IMR-90 (cell line): ENCODE results near the gene LRRC56. TPM values are rescaled to one million over a fixed set of nuclear protein-coding genes. Genes with fewer than 3 reads are reported as not detected.

Source experiments
- ATAC-seq: fragments of 200-7000 bp; cut with Tn5 transposase; 2 replicates; pipeline ENCODE4 v1.9.1; 2020; ENCODE audit warnings: low read depth, mild to moderate bottlenecking, moderate library complexity
- BruUV-seq: library from RNA; stranded (reverse); fragments of 400-500 nt; replicated peaks from 2 replicates; lab custom pipeline; 2021; lab: Mats Ljungman, UMichigan
- CTCF ChIA-PET: fragments of 300-600 bp; formaldehyde crosslinking; extraction: SDS; loops from one replicate; lab custom pipeline; 2021; ENCODE audit warnings: antibody characterized with exemption; lab: Yijun Ruan, JAX
- POLR2A ChIA-PET: fragments of 300-600 bp; sonication (Branson Sonifier 250); formaldehyde crosslinking; loops from one replicate; lab custom pipeline; 2022; ENCODE audit warnings: antibody characterized with exemption; ENCODE audit not compliant: unreplicated experiment; lab: Charles Lee
- DNase-seq: peaks from one replicate; pipeline ENCODE4 v3.0.0; 2013
- H2AFZ ChIP-seq: replicated peaks from 2 replicates; pipeline ENCODE3; 2013; ENCODE audit warnings: low read length, mild to moderate bottlenecking; ENCODE audit not compliant: poor library complexity
- H2AK5ac ChIP-seq: 2 replicates; pipeline ENCODE4 v1.6.1; 2013; ENCODE audit warnings: low read depth, low read length, inconsistent platforms
- H2AK9ac ChIP-seq: replicated peaks from 2 replicates; pipeline ENCODE3; 2013; ENCODE audit warnings: mild to moderate bottlenecking, low read depth, low read length, moderate library complexity; ENCODE audit not compliant: poor library complexity
- H2BK120ac ChIP-seq: 2 replicates; pipeline ENCODE4 v1.6.1; 2013; ENCODE audit warnings: low read depth, low read length, inconsistent platforms
- H2BK15ac ChIP-seq: 3 replicates; pipeline ENCODE4 v1.6.1; 2013; ENCODE audit warnings: low read depth, low read length, inconsistent platforms
- H2BK20ac ChIP-seq: 2 replicates; pipeline ENCODE4 v1.6.1; 2013; ENCODE audit warnings: low read depth, mild to moderate bottlenecking, inconsistent platforms, low read length, moderate library complexity
- H2BK5ac ChIP-seq: 2 replicates; pipeline ENCODE4 v1.6.1; 2013; ENCODE audit warnings: mild to moderate bottlenecking, low read depth, low read length, inconsistent platforms; ENCODE audit not compliant: poor library complexity, severe bottlenecking
- H3K14ac ChIP-seq: replicated peaks from 2 replicates; pipeline ENCODE4 v1.6.1; 2013; ENCODE audit warnings: low read depth, low read length, inconsistent platforms
- H3K18ac ChIP-seq: 2 replicates; pipeline ENCODE4 v1.6.1; 2013; ENCODE audit warnings: low read depth, low read length, control low read depth
- H3K23ac ChIP-seq: 2 replicates; pipeline ENCODE4 v1.6.1; 2013; ENCODE audit warnings: low read depth, low read length, inconsistent platforms
- H3K27ac ChIP-seq: 2 replicates; pipeline ENCODE4 v1.5.1; 2013; ENCODE audit warnings: mild to moderate bottlenecking, control low read depth, low read length; ENCODE audit not compliant: insufficient read depth
- H3K27me3 ChIP-seq: 2 replicates; pipeline ENCODE4 v1.6.1; 2013; ENCODE audit warnings: low read length; ENCODE audit not compliant: control insufficient read depth, insufficient read depth
- H3K36me3 ChIP-seq: 2 replicates; pipeline ENCODE4 v1.6.1; 2013; ENCODE audit warnings: low read length, mixed read lengths; ENCODE audit not compliant: control insufficient read depth, insufficient read depth
- H3K4ac ChIP-seq: 2 replicates; pipeline ENCODE4 v1.6.1; 2013; ENCODE audit warnings: low read depth, low read length, inconsistent platforms
- H3K4me1 ChIP-seq: 2 replicates; pipeline ENCODE4 v1.6.1; 2013; ENCODE audit warnings: low read length, mixed read lengths; ENCODE audit not compliant: control insufficient read depth, insufficient read depth
- H3K4me2 ChIP-seq: 2 replicates; pipeline ENCODE4 v1.6.1; 2013; ENCODE audit warnings: low read depth, mild to moderate bottlenecking, control low read depth, low read length, moderate library complexity
- H3K4me3 ChIP-seq: 2 replicates; pipeline ENCODE4 v1.5.1; 2013; ENCODE audit warnings: low read depth, mild to moderate bottlenecking, control low read depth, low read length, moderate library complexity; ENCODE audit not compliant: insufficient read depth
- H3K56ac ChIP-seq: 2 replicates; pipeline ENCODE4 v1.6.1; 2013; ENCODE audit warnings: low read length, inconsistent platforms; ENCODE audit not compliant: insufficient read depth; ENCODE audit errors: extremely low read depth
- H3K79me1 ChIP-seq, 2 experiments: 2 replicates each; pipeline ENCODE4 v1.6.1; 2013; ENCODE audit warnings: low read length in 2 of 2, inconsistent platforms in 1 of 2, low read depth in 1 of 2
- H3K9ac ChIP-seq: 2 replicates; pipeline ENCODE4 v1.6.1; 2013; ENCODE audit warnings: low read depth, low read length, control low read depth
- H3K9me1 ChIP-seq: 2 replicates; pipeline ENCODE4 v1.6.1; 2013; ENCODE audit warnings: low read length, inconsistent platforms; ENCODE audit not compliant: insufficient read depth
- H3K9me3 ChIP-seq: 2 replicates; pipeline ENCODE4 v1.6.1; 2013; ENCODE audit warnings: low read length; ENCODE audit not compliant: control insufficient read depth, insufficient read depth
- H4K20me1 ChIP-seq: 2 replicates; pipeline ENCODE4 v1.6.1; 2013; ENCODE audit warnings: low read length, inconsistent platforms; ENCODE audit not compliant: insufficient read depth
- H4K5ac ChIP-seq: 2 replicates; pipeline ENCODE4 v1.6.1; 2013; ENCODE audit warnings: mild to moderate bottlenecking, low read depth, low read length, control low read depth
- H4K8ac ChIP-seq, 2 experiments: 2 replicates each; pipeline ENCODE4 v1.6.1; 2013; ENCODE audit warnings: low read depth in 2 of 2, low read length in 2 of 2, control low read depth in 1 of 2, inconsistent platforms in 1 of 2
- H4K91ac ChIP-seq: 2 replicates; pipeline ENCODE4 v1.6.1; 2013; ENCODE audit warnings: low read depth, low read length, inconsistent platforms; ENCODE audit not compliant: insufficient read depth
- CEBPB ChIP-seq: IDR thresholded peaks from 2 replicates; pipeline ENCODE4 v1.6.1; 2012; ENCODE audit warnings: low read depth, low read length, improper control_type of control experiment
- CHD1 ChIP-seq: IDR thresholded peaks from 2 replicates; pipeline ENCODE4 v1.6.1; 2012; ENCODE audit warnings: low read depth, low read length, improper control_type of control experiment
- FOS ChIP-seq: fragments of 150-350 bp; IDR thresholded peaks from 2 replicates; pipeline ENCODE4 v1.6.1; 2016; ENCODE audit warnings: low read depth, low read length
- MAZ ChIP-seq: IDR thresholded peaks from 2 replicates; pipeline ENCODE4 v1.6.1; 2012; ENCODE audit warnings: low read depth, mild to moderate bottlenecking, low read length, improper control_type of control experiment, moderate library complexity, borderline replicate concordance
- RAD21 ChIP-seq: IDR thresholded peaks from 2 replicates; pipeline ENCODE4 v1.6.1; 2012; ENCODE audit warnings: low read length, improper control_type of control experiment
- SMC3 ChIP-seq: fragments of 150-350 bp; IDR thresholded peaks from 2 replicates; pipeline ENCODE4 v1.6.1; 2016; ENCODE audit warnings: low read depth, mild to moderate bottlenecking, antibody characterized with exemption, low read length, moderate library complexity
- USF2 ChIP-seq: fragments of 150-350 bp; IDR thresholded peaks from 2 replicates; pipeline ENCODE4 v1.6.1; 2017; ENCODE audit warnings: mild to moderate bottlenecking, antibody characterized with exemption, low read length, low read depth
- WGBS, 2 experiments: methylation state at CpG; one replicate each; pipeline versions ENCODE4 v1.1.5 to v1.1.7; 2013; ENCODE audit warnings: missing lambda C conversion rate in 2 of 2; ENCODE audit not compliant: insufficient read length in 1 of 2; ENCODE audit errors: extremely low coverage in 2 of 2; 5-methylcytosine and 5-hydroxymethylcytosine counted together
- dilution Hi-C: fragments of 300-500 bp; cut with HindIII; formaldehyde crosslinking; loops from one replicate; pipeline ENCODE4 v1.14.3; 2018; ENCODE audit warnings: low sequenced_read_pairs; ENCODE audit not compliant: unreplicated experiment
- in situ Hi-C: fragments of 300-500 bp; cut with MboI; formaldehyde crosslinking; loops from 3 replicates; pipeline ENCODE4 v1.14.3; 2019; ENCODE audit warnings: low sequenced_read_pairs, inconsistent platforms, mixed read lengths
- intact Hi-C: fragments of 100-400 bp; cut with micrococcal nuclease; formaldehyde crosslinking; loops from 2 replicates; pipeline ENCODE4 v1.10.0; 2022
- polyA plus RNA-seq, 3 experiments: library from polyadenylated mRNA; depleted of rRNA; stranded (reverse); fragments of >200 nt; gene quantifications; 2 replicates each; pipeline ENCODE4 v1.2.3, GENCODE V29; 2012; ENCODE audit warnings: low replicate concordance in 1 of 3
- total RNA-seq: library from RNA; depleted of rRNA; stranded (reverse); fragments of >200 nt; gene quantifications from 2 replicates; pipeline ENCODE4 v1.2.3, GENCODE V29; 2012

LRRC56 gene
- total and polyA plus RNA-seq, 2 of the 4 experiments (the other 2 are of a cell fraction): 0.36 to 1.3 TPM

GRCh38 chr11:555780-556661 lies 18.7 kb downstream of the LRRC56 start:
- Histone ChIP-seq H2AFZ (peak overlapping the region; percentile 68), H2AK9ac (peak overlapping the region; percentile 72), H3K4me1 (peaks cover 7% of the 10 kb centered on the region), H2BK120ac (no peak overlapping the region), H2BK5ac (no peak overlapping the region), H3K4me2 (no peak overlapping the region), H3K9ac (no peak overlapping the region), H3K23ac (no peak overlapping the region), H3K9me3 (no peaks in the 10 kb centered on the region), H3K4ac (no peak overlapping the region), H4K20me1 (peaks cover 6% of the 10 kb centered on the region; the same call in 1 of the 2 replicates), H3K36me3 (no peaks in the 10 kb centered on the region), H4K91ac (no peak overlapping the region), H2AK5ac (no peak overlapping the region), H3K9me1 (no peaks in the 10 kb centered on the region), H3K56ac (no peak overlapping the region), H2BK20ac (no peak overlapping the region), H3K27me3 (peaks cover 57% of the 10 kb centered on the region), H3K27ac (no peak overlapping the region), H4K8ac (no peak overlapping the region), H4K5ac (no peak overlapping the region), H2BK15ac (no peak overlapping the region), H3K14ac (no peak overlapping the region), H3K18ac (no peak overlapping the region), H3K4me3 (no peak overlapping the region), H3K79me1 (no peaks in the 10 kb centered on the region; a peak in 1 of 4 replicates)
- ATAC-seq (no peak), DNase-seq (no peak)
- in situ Hi-C loops (no loop called here), dilution Hi-C loops (no loop called here), intact Hi-C loops (loop anchor here (10.0 kb wide), 1 partner anchor 169 kb away; no protein-coding TSS in a partner anchor)
- TF ChIP-seq USF2: no peak
- TF ChIP-seq MAZ: no peak
- TF ChIP-seq CHD1: no peak
- no peak for TF ChIP-seq SMC3
- TF ChIP-seq CEBPB: no peak
- TF ChIP-seq FOS: no peak
- no peak for TF ChIP-seq RAD21
- 4% methylated on average over 37 of the region's 104 CpGs; no CpG with 5 or more reads in 1 of the 2 experiments for WGBS, 2 experiments
- ChIA-PET CTCF (no interaction called here), POLR2A (no interaction called here)
- no TSS peak for BruUV-seq
